GM12892 (cell line): ENCODE results near the gene SGTA.

ENCODE experiments used
- POLR2A ChIP-seq: IDR thresholded peaks from 2 replicates; pipeline ENCODE4 v1.6.1; 2011; ENCODE audit warnings: low read depth, low read length, control low read depth
- POLR2AphosphoS5 ChIP-seq: IDR thresholded peaks from 2 replicates; pipeline ENCODE4 v1.6.1; 2011; ENCODE audit warnings: low read depth, low read length, control low read depth
- TAF1 ChIP-seq: IDR thresholded peaks from 2 replicates; pipeline ENCODE4 v1.6.1; 2011; ENCODE audit warnings: low read depth, mild to moderate bottlenecking, control low read depth, low read length, borderline replicate concordance

GRCh38 chr19:2822846-2823245 lies 39.8 kb upstream of the SGTA start:
- TF ChIP-seq POLR2AphosphoS5 (no peak), TAF1 (no peak), POLR2A (no peak)
